Natural killer cell (primary cell): Measurements from ENCODE around the gene MAX. TPM values are rescaled to one million over a fixed set of nuclear protein-coding genes. Genes with fewer than 3 reads are reported as not detected.

Experiments
- ATAC-seq, 3 donors: fragments of 150-1000 bp in 2 of 3; fragments of 200-7000 bp in 1 of 3; cut with Tn5 transposase; 1 replicate in 1 of 3; 2 replicates in 2 of 3; pipeline ENCODE4 v1.10.0; 2021; ENCODE audit warnings: mild to moderate bottlenecking in 2 of 3, moderate library complexity in 2 of 3
- DNase-seq, 2 donors: peaks; one replicate each; pipeline versions ENCODE4 v3.0.0 to v3.0.0-alpha.2; 2013 to 2021; ENCODE audit warnings: mixed read lengths in 1 of 2
- H3K27ac ChIP-seq: one replicate; pipeline ENCODE4 v1.5.1; 2013; ENCODE audit warnings: mild to moderate bottlenecking, low read length
- H3K27me3 ChIP-seq: one replicate; pipeline ENCODE4 v1.6.1; 2013; ENCODE audit warnings: low read length; ENCODE audit not compliant: control insufficient read depth, insufficient read depth
- H3K36me3 ChIP-seq: one replicate; pipeline ENCODE4 v1.6.1; 2013; ENCODE audit warnings: low read length; ENCODE audit not compliant: control insufficient read depth, insufficient read depth
- H3K4me1 ChIP-seq: one replicate; pipeline ENCODE4 v1.6.1; 2013; ENCODE audit warnings: low read length; ENCODE audit not compliant: control insufficient read depth, insufficient read depth
- H3K4me3 ChIP-seq: one replicate; pipeline ENCODE4 v1.5.1; 2013; ENCODE audit warnings: low read length
- H3K9me3 ChIP-seq: one replicate; pipeline ENCODE4 v1.6.1; 2013; ENCODE audit warnings: low read length; ENCODE audit not compliant: control insufficient read depth, insufficient read depth
- H3K27ac Mint-ChIP-seq, 2 donors: one replicate each; pipeline ENCODE4 v1.8.0; 2022; ENCODE audit warnings: mild to moderate bottlenecking in 2 of 2, mixed read lengths in 2 of 2, moderate library complexity in 1 of 2
- H3K27me3 Mint-ChIP-seq, 2 donors: one replicate each; pipeline ENCODE4 v1.8.0; 2022; ENCODE audit warnings: low read depth in 2 of 2, mixed read lengths in 2 of 2
- H3K36me3 Mint-ChIP-seq: one replicate; pipeline ENCODE4 v1.8.0; 2022; ENCODE audit warnings: mixed read lengths
- H3K4me1 Mint-ChIP-seq, 2 donors: one replicate each; pipeline ENCODE4 v1.8.0; 2022; ENCODE audit warnings: mixed read lengths in 2 of 2
- H3K4me3 Mint-ChIP-seq: one replicate; pipeline ENCODE4 v1.8.0; 2022; ENCODE audit warnings: mild to moderate bottlenecking, moderate library complexity, mixed read lengths
- H3K9me3 Mint-ChIP-seq, 2 donors: one replicate each; pipeline ENCODE4 v1.8.0; 2022; ENCODE audit warnings: mixed read lengths in 2 of 2
- CTCF ChIP-seq: fragments of 200-600 bp; IDR thresholded peaks from one replicate; pipeline ENCODE4 v1.8.0; 2022; ENCODE audit warnings: antibody characterized with exemption
- WGBS: methylation state at CpG from one replicate; pipeline ENCODE4 v1.1.7; 2013; ENCODE audit warnings: missing lambda C conversion rate; ENCODE audit not compliant: insufficient coverage; 5-methylcytosine and 5-hydroxymethylcytosine counted together
- intact Hi-C: fragments of 100-400 bp; cut with micrococcal nuclease; formaldehyde crosslinking; loops from one replicate; pipeline ENCODE4 v1.14.2; 2022
- total RNA-seq, 4 donors: library from RNA; stranded (reverse); fragments of 120-200 nt in 1 of 4; gene quantifications; one replicate each; pipeline versions ENCODE4 v1.2.3 to v1.2.4, GENCODE V29; 2013 to 2022

MAX gene
- total RNA-seq, 3 donors from 2014 or later (not counting 1 experiment from before 2014, with no cell fraction given): 162 to 208 (median 191) TPM

- Histone ChIP-seq H3K4me3 (no peak overlapping the region), H3K27ac (no peak overlapping the region), H3K27me3 (no peaks in the 10 kb centered on the region), H3K4me1 (peaks cover 11% of the 10 kb centered on the region), H3K9me3 (no peaks in the 10 kb centered on the region), H3K36me3 (peaks cover 9% of the 10 kb centered on the region)
- Mint-ChIP-seq H3K4me3 (no peak overlapping the region), H3K27ac (no peak overlapping the region), H3K4me1 (peaks cover 13 to 18% of the 10 kb centered on the region in 2 donors), H3K27me3 (no peaks in the 10 kb centered on the region), H3K9me3 (no peaks in the 10 kb centered on the region), H3K36me3 (peaks cover 8% of the 10 kb centered on the region)
- no peak for TF ChIP-seq CTCF
- intact Hi-C loops: no loop called here
- DNase-seq (no peak), ATAC-seq (no peak)
- WGBS: 96% methylated on average over 8 of the region's 9 CpGs
Observed at GRCh38 chr14:65040666-65041433, 61.5 kb downstream of the MAX start.

- Histone ChIP-seq H3K4me1 (peaks cover 5% of the 10 kb centered on the region), H3K9me3 (no peaks in the 10 kb centered on the region), H3K27ac (no peak overlapping the region), H3K27me3 (no peaks in the 10 kb centered on the region), H3K36me3 (peaks cover 9% of the 10 kb centered on the region), H3K4me3 (no peak overlapping the region)
- TF ChIP-seq CTCF: no peak
- Mint-ChIP-seq H3K4me3 (no peak overlapping the region), H3K9me3 (no peaks in the 10 kb centered on the region), H3K27me3 (no peaks in the 10 kb centered on the region), H3K4me1 (peaks cover 2 to 7% of the 10 kb centered on the region in 2 donors), H3K36me3 (peaks cover 8% of the 10 kb centered on the region), H3K27ac (no peak overlapping the region)
- no peak for ATAC-seq
- intact Hi-C loops: no loop called here
- WGBS: 100% methylated on average over 2 of the region's 2 CpGs
- DNase-seq: no peak
Observed at GRCh38 chr14:65038966-65039365, 63.4 kb downstream of the MAX start.

- H3K9me3 ChIP-seq: no peaks in the 10 kb centered on the region
- ATAC-seq (no peak), DNase-seq (no peak)
- H3K27ac Mint-ChIP-seq: no peak overlapping the region
- no peak overlapping the region for H3K4me3 Mint-ChIP-seq
- intact Hi-C loops: no loop called here
- H3K36me3 Mint-ChIP-seq: peaks cover 6% of the 10 kb centered on the region
- H3K27ac ChIP-seq: no peak overlapping the region
- peaks cover 12% of the 10 kb centered on the region for H3K36me3 ChIP-seq
- no peaks in the 10 kb centered on the region for H3K9me3 Mint-ChIP-seq
- no peak for TF ChIP-seq CTCF
- H3K4me3 ChIP-seq: no peak overlapping the region
- H3K27me3 Mint-ChIP-seq: no peaks in the 10 kb centered on the region
- H3K27me3 ChIP-seq: no peaks in the 10 kb centered on the region
- H3K4me1 Mint-ChIP-seq: no peaks in the 10 kb centered on the region
- WGBS: 92% methylated on average over 4 of the region's 4 CpGs
- H3K4me1 ChIP-seq: no peaks in the 10 kb centered on the region
Observed at GRCh38 chr14:65035049-65035448, 67.3 kb downstream of the MAX start.

GRCh38 chr14:65034021-65034420, 68.3 kb downstream of the MAX start:
- Mint-ChIP-seq H3K27ac (peak overlapping the region in 1 of 2 donors; percentile 7), H3K4me3 (no peak overlapping the region), H3K4me1 (no peaks in the 10 kb centered on the region), H3K27me3 (no peaks in the 10 kb centered on the region), H3K9me3 (no peaks in the 10 kb centered on the region), H3K36me3 (peaks cover 6% of the 10 kb centered on the region)
- no peak overlapping the region for H3K4me3 ChIP-seq
- peaks cover 12% of the 10 kb centered on the region for H3K36me3 ChIP-seq
- TF ChIP-seq CTCF: no peak
- no peaks in the 10 kb centered on the region for H3K27me3 ChIP-seq
- 97% methylated on average over 4 of the region's 4 CpGs for WGBS
- DNase-seq: no peak
- ATAC-seq: no peak
- no peaks in the 10 kb centered on the region for H3K9me3 ChIP-seq
- H3K4me1 ChIP-seq: no peaks in the 10 kb centered on the region
- H3K27ac ChIP-seq: no peak overlapping the region
- intact Hi-C loops: no loop called here
